Suprapubic skin (tissue), 4 donors: ENCODE results near the gene MARCKSL1. TPM values are rescaled to one million over a fixed set of nuclear protein-coding genes. Genes with fewer than 3 reads are reported as not detected.
"Not testable (repeated sequence)": the region's sequence is repeated elsewhere in the genome, so short reads cannot be mapped to it uniquely, and the experiment has no call there.

Experiments used
- DNase-seq, 2 donors: peaks; one replicate each; pipeline ENCODE4 v3.0.0-alpha.2; 2019; ENCODE audit warnings: low spot score in 2 of 2
- H3K27ac ChIP-seq: fragments of 200-600 bp; sonication (generic); one replicate; pipeline ENCODE4 v1.5.1; 2019
- H3K27me3 ChIP-seq: fragments of 200-600 bp; sonication (generic); one replicate; pipeline ENCODE4 v1.5.1; 2019
- H3K36me3 ChIP-seq: fragments of 200-600 bp; sonication (generic); one replicate; pipeline ENCODE4 v1.5.1; 2019
- H3K4me1 ChIP-seq: fragments of 200-600 bp; sonication (generic); one replicate; pipeline ENCODE4 v1.5.1; 2019
- H3K4me3 ChIP-seq: fragments of 200-600 bp; sonication (generic); one replicate; pipeline ENCODE4 v1.5.1; 2019; ENCODE audit warnings: mild to moderate bottlenecking
- H3K9me3 ChIP-seq: fragments of 200-600 bp; sonication (generic); one replicate; pipeline ENCODE4 v1.5.1; 2019
- EP300 ChIP-seq: sonication (generic); formaldehyde crosslinking; IDR thresholded peaks from one replicate; pipeline ENCODE4 v1.6.1; 2017; ENCODE audit warnings: antibody characterized with exemption
- POLR2A ChIP-seq, 2 donors: fragments of 450-650 bp; IDR thresholded peaks; one replicate each; pipeline ENCODE4 v1.6.1; 2017; ENCODE audit warnings: antibody characterized with exemption in 2 of 2, mild to moderate bottlenecking in 2 of 2, moderate library complexity in 2 of 2
- POLR2AphosphoS5 ChIP-seq, 3 donors: sonication (generic); formaldehyde crosslinking; IDR thresholded peaks; one replicate each; pipeline ENCODE4 v1.6.1; 2017; ENCODE audit warnings: antibody characterized with exemption in 3 of 3
- WGBS: methylation state at CpG from one replicate; pipeline ENCODE4 v1.1.5; 2018; 5-methylcytosine and 5-hydroxymethylcytosine counted together
- total RNA-seq, 4 donors: library from RNA; depleted of rRNA; stranded (reverse); fragments of >200 nt; gene quantifications; one replicate each; pipeline ENCODE4 v1.1.0, GENCODE V29; 2016
- TF ChIP-seq, protein P1 (sequence below), 2 donors: fragments of 200-600 bp in 1 of 2; fragments of 450-650 bp in 1 of 2; sonication (generic) in 1 of 2; IDR thresholded peaks; one replicate each; pipeline ENCODE4 v1.5.1; 2016 to 2019; ENCODE audit warnings: antibody characterized with exemption in 2 of 2, mild to moderate bottlenecking in 1 of 2, moderate library complexity in 1 of 2

The MARCKSL1 gene
- total RNA-seq, 4 donors from 2014 or later: 12.8 to 25.1 (median 19.3) TPM

DNA sequence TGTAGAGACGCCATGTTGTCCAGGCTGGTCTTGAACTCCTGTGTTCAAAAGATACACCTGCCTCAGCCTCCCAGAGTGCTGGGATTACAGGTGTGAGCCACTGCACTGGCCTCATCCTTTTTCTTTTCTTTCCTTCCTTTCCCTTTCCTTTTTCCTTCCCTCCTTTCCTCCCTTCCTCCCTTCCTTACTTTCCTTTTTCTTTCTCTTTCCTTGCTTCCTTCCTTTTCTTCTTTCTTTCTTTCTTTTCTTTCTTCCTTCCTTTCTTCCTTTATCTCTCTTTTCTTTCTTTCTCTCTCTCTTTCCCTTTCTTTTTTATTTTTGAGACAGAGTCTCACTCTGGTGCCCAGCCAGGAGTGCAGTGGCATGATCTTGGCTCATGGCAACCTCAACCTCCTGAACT lies 20.4 kb upstream of the MARCKSL1 start:
- Histone ChIP-seq H3K36me3 (no peaks in the 10 kb centered on the region), H3K9me3 (no peaks in the 10 kb centered on the region), H3K27me3 (no peaks in the 10 kb centered on the region), H3K4me3 (no peak overlapping the region), H3K27ac (no peak overlapping the region), H3K4me1 (peaks cover 31% of the 10 kb centered on the region)
- WGBS: 100% methylated on average over 1 of the region's 1 CpG
- TF ChIP-seq POLR2AphosphoS5 (IDR thresholded peaks at IDR 0.05) (no peak), POLR2A (IDR thresholded peaks at IDR 0.05) (no peak), EP300 (no peak)
- TF ChIP-seq, protein P1, sequence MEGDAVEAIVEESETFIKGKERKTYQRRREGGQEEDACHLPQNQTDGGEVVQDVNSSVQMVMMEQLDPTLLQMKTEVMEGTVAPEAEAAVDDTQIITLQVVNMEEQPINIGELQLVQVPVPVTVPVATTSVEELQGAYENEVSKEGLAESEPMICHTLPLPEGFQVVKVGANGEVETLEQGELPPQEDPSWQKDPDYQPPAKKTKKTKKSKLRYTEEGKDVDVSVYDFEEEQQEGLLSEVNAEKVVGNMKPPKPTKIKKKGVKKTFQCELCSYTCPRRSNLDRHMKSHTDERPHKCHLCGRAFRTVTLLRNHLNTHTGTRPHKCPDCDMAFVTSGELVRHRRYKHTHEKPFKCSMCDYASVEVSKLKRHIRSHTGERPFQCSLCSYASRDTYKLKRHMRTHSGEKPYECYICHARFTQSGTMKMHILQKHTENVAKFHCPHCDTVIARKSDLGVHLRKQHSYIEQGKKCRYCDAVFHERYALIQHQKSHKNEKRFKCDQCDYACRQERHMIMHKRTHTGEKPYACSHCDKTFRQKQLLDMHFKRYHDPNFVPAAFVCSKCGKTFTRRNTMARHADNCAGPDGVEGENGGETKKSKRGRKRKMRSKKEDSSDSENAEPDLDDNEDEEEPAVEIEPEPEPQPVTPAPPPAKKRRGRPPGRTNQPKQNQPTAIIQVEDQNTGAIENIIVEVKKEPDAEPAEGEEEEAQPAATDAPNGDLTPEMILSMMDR (IDR thresholded peaks at IDR 0.05): no peak
- no peak for DNase-seq

DNA sequence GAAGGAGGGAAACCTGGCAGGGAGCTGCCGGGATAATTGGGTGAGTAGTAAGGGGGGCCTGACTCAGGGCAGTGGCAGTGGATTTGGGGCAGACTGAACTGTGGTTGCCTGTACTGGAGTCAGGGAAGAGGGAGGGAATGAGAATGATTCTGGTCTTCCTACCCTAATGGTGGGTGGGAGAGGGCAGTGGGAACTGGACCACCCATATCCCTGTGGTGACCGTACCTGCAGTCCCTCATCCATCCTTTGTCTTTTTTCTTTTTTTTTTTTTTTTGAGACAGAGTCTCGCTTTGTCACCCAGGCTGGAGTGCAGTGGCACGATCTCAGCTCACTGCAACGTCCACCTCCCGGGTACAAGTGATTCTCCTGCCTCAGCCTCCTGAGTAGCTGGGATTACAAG lies 19.7 kb upstream of the MARCKSL1 start:
- not testable (repeated sequence) for H3K27ac ChIP-seq, H3K36me3 ChIP-seq, DNase-seq, H3K4me3 ChIP-seq, H3K9me3 ChIP-seq, H3K27me3 ChIP-seq
- peaks cover 28% of the 10 kb centered on the region for H3K4me1 ChIP-seq
- WGBS: 93% methylated on average over 6 of the region's 6 CpGs

DNA sequence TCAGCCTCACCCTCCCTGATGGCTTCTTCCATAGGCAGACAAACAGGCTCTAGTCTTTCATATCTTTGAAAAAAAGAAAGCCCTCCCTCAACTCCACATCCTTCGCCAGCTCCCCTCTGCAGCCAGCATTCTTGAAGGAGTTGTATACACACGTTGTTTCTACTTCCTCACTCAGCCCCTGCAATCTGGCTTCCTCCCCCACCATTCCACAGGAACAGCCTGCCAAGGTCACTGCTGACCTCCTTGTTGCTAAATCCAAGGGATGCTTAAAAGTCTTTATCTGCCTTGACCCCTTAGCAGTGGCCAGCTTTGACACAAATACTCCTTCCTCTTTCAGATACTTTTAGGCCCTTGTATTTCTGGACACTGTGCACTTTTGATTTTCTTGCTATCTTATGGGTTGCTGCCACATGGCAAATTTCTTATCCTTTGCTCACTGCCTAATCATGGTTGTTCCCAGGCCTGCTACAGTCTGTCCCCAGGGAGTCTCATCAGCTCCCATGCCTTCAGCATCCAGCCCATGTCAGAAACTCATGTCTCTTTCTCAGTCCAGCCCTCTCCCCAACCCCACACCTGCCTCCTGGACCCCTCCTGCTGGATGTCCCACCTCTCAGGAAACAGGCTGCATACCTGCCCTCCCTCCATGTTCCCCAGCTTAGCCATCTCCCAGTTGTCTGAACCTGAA lies 18.0 kb upstream of the MARCKSL1 start:
- Histone ChIP-seq H3K36me3 (no peaks in the 10 kb centered on the region), H3K4me3 (no peak overlapping the region), H3K9me3 (no peaks in the 10 kb centered on the region), H3K27ac (peak overlapping the region; percentile 52), H3K4me1 (peaks cover 40% of the 10 kb centered on the region), H3K27me3 (no peaks in the 10 kb centered on the region)
- no peak for TF ChIP-seq POLR2AphosphoS5 (IDR thresholded peaks at IDR 0.05)
- no peak for TF ChIP-seq EP300
- TF ChIP-seq, protein P1 (IDR thresholded peaks at IDR 0.05): no peak
- TF ChIP-seq POLR2A (IDR thresholded peaks at IDR 0.05): no peak
- WGBS: 52% methylated on average over 2 of the region's 2 CpGs
- DNase-seq: no peak

DNA sequence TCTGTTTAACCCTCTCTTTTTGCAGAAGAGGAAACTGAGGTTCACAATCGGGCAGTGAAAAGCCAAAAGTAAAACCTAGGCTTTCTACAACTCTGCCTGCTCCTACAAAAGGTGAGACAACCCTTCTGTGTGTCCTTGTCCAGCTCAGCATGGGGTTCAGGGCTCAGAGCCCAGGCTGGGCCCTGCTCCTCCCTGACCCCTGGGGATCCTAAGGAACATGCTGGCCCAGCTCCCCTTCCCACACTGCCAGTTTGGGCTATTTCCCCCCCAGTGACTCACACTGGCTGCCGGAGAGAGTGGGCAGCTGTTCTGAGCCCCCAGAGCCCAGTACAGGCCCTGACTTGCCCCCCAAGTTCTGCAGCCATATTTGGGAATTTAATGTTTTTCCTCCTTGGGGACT lies 17.4 kb upstream of the MARCKSL1 start:
- Histone ChIP-seq H3K27ac (peak overlapping the region; percentile 52), H3K4me3 (no peak overlapping the region), H3K27me3 (no peaks in the 10 kb centered on the region), H3K9me3 (no peaks in the 10 kb centered on the region), H3K36me3 (no peaks in the 10 kb centered on the region), H3K4me1 (peaks cover 42% of the 10 kb centered on the region)
- 67% methylated on average over 2 of the region's 2 CpGs for WGBS
- no peak for DNase-seq
- TF ChIP-seq EP300 (no peak), POLR2AphosphoS5 (IDR thresholded peaks at IDR 0.05) (no peak), POLR2A (IDR thresholded peaks at IDR 0.05) (no peak)
- TF ChIP-seq, protein P1 (IDR thresholded peaks at IDR 0.05): no peak

DNA sequence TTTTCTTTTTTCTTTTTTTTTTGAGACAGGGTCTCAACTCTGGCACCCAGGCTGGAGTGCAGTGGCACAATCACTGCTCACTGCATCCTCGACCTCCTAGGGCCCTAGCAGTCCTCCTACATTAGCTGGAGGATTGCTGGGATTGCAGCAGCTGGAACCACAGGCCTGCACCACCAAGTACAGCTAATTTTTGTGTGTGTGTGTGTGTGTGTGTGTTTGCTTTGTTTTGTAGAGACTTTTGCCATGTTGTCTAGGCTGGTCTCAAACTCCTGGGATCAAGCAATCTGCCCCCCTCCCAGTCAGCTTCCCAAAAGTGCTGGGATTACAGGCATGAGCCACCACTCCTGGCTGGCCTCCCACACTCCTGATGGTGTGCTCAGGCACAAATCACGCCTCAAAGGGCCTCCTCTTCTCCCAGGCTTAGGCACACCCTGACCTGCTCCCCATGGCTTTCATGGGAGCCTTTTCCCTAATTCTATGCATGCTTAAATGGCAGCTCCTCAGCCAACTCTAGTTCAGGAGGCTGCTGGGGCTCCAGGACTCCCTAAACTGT lies 16.9 kb upstream of the MARCKSL1 start:
- Histone ChIP-seq H3K9me3 (no peaks in the 10 kb centered on the region), H3K36me3 (no peaks in the 10 kb centered on the region), H3K27ac (peak overlapping the region; percentile 87), H3K27me3 (no peaks in the 10 kb centered on the region), H3K4me1 (peaks cover 42% of the 10 kb centered on the region), H3K4me3 (peak overlapping the region; percentile 66)
- no peak for TF ChIP-seq POLR2AphosphoS5 (IDR thresholded peaks at IDR 0.05)
- TF ChIP-seq POLR2A (IDR thresholded peaks at IDR 0.05): no peak
- TF ChIP-seq, protein P1 (IDR thresholded peaks at IDR 0.05): no peak
- TF ChIP-seq EP300: no peak
- 52% methylated on average over 2 of the region's 2 CpGs for WGBS
- DNase-seq: no peak
